LNCAP (cell line): Measurements from ENCODE around the gene STK38L.

Experiments
- CTCF ChIP-seq: fragments of 450-650 bp; IDR thresholded peaks from 2 replicates; pipeline ENCODE4 v1.5.1; 2017; ENCODE audit warnings: mild to moderate bottlenecking

The STK38L gene

GRCh38 chr12:27284021-27284420 is 39.9 kb downstream of the STK38L start:
- no peak for TF ChIP-seq CTCF

GRCh38 chr12:27284751-27285150 is 40.7 kb downstream of the STK38L start:
- TF ChIP-seq CTCF, result no peak

- TF ChIP-seq CTCF, result no peak
Observed at GRCh38 chr12:27285403-27285802, 41.3 kb downstream of the STK38L start.

GRCh38 chr12:27289414-27289813 is 45.3 kb downstream of the STK38L start:
- no peak for TF ChIP-seq CTCF

- no peak for TF ChIP-seq CTCF
Observed at GRCh38 chr12:27290501-27291168, 46.5 kb downstream of the STK38L start.

GRCh38 chr12:27291862-27292261 is 47.8 kb downstream of the STK38L start:
- no peak for TF ChIP-seq CTCF

GRCh38 chr12:27292718-27293117 is 48.6 kb downstream of the STK38L start:
- no peak for TF ChIP-seq CTCF

GRCh38 chr12:27293463-27293862 is 49.4 kb downstream of the STK38L start:
- TF ChIP-seq CTCF, result no peak
